DMS114 treated with DMSO at 0.1 percent for 48 hours (cell line): ENCODE measurements around the gene CEP57.
"Not testable (repeated sequence)": the region's sequence is repeated elsewhere in the genome, so short reads cannot be mapped to it uniquely, and the experiment has no call there.

Source experiments
- DNase-seq: peaks from one replicate; lab custom pipeline; 2025; ENCODE audit not compliant: unreplicated experiment; lab: John Stamatoyannopoulos, UW

The CEP57 gene

DNA sequence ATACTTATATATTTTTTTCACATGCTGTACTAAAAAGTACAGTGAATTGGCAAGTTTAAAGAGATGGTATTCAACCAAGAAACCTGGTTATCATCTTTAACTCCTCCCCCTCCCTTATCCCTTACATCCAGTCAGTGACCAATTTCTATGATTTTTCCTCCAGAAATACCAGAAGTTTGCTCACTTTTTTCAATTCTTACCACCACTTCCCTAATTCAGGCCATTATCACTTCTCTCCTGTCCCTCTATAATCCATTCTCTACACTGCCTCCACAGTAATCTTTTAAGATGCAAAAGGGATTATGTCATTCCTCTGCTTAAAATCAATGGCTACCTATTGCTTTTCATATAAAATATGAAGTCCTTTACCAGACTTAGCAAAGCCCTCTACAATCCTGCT lies 62.8 kb downstream of the CEP57 start:
- DNase-seq = no peak

DNA sequence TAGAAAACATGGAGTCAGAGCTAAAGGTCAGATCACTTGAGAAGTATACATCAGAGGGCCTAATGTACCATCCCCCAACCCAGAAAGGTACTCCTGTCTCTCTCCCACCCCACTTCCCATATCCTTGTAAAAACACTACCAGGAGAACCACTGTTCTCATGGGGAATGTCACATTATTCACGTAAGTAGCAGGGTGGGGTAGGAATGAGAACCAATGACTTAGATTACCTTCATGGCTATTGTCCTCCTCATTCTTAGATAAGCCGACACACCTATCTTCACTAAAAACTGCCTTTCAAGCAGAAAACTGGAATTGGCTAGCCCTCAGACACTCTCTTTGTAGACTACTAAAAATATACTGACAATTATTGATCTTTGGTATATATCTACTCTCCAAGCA lies 63.6 kb downstream of the CEP57 start:
- DNase-seq = no peak

DNA sequence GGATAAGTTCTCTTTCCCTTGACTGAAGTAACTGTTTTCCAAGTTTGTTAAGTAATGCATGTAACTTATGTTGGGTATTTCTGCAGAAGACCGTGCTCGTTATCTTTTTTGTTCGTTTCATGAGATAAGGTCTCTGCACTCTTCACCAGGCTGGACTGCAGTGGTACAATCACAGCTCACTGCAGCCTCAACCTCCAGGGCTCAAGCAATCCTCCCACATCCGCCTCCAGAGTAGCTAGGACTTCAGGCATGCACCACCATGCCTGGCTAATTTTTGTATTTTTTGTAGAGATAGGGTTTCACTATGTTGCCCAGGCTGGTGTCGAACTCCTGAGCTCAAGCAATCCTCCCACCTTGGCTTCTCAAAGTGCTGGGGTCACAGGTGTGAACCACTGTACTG lies 64.1 kb downstream of the CEP57 start:
- not testable (repeated sequence) for DNase-seq

DNA sequence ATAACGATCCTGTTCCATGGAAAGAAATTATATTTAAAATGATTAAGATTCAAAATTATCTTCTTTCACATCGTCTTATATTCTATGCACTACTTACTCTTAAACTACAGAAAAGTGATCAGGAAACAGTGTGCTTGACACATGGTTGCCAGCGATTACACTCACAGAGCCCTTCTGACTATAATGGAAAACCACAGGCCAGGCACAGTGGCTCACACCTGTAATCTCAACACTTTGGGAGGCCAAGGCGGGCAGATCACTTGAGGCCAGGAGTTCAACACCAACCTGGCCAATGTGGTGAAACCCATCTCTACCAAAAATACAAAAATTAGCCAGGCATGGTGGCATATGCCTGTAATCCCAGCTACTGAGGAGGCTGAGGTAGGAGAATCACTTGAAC lies 69.7 kb downstream of the CEP57 start:
- DNase-seq = not testable (repeated sequence)

DNA sequence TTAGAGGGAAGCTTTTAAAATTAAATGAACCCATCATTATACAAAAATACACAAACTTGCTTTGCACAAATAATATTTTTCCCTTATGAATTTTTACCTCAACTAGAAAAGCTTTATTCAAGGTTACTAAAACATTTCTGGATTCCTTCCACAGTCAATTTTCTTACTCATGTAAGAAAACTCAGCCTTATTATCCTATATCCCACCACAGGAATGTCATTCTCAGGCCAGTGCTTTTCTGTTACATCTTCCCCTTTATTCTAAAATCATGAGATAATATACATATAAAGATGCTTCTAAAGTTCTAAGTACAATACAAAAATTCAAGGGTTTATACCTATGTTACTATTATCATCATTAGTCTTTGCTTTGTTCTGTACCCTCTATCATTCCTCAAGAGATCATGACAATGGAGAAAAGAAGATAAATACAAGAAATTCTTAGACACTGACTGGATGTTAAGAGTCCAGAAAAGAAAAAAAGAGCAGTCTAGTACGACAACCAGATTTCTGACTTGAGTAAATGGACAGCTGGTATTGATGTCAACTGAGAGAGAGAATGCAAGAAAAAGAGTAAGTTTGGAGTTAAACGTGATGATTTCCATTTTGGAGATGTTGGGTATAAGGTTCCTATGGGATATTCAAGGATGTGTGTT lies 73.3 kb downstream of the CEP57 start:
- DNase-seq = no peak

DNA sequence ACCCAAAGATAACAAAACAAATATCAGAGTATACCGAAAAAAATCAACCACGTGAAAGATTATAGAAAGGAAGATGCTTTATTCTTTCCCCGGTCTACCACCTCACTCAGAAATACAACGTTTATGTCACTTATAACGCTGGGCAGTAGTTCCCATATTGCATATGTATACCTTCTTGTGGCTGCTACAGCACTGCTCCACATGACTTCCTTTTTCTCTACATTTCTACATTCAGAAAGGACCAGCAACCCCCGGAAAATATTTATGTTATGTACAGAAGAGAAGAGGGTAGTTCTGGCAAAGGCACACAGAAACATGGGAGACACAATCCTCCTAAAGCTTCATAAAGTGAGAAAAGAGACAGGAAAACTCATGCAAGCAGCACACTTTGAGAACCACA lies 76.8 kb downstream of the CEP57 start:
- DNase-seq = no peak

DNA sequence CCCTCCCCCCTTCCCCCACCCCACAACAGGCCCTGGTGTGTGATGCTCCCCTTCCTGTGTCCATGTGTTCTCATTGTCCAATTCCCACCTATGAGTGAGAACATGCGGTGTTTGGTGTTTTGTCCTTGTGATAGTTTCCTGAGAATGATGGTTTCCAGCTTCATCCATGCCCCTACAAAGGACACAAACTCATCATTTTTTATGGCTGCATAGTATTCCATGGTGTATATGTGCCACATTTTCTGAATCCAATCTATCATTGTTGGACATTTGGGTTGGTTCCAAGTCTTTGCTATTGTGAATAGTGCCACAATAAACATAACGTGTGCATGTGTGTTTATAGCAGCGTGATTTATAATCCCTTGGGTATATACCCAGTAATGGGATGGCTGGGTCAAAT lies 80.6 kb downstream of the CEP57 start:
- DNase-seq = not testable (repeated sequence)

DNA sequence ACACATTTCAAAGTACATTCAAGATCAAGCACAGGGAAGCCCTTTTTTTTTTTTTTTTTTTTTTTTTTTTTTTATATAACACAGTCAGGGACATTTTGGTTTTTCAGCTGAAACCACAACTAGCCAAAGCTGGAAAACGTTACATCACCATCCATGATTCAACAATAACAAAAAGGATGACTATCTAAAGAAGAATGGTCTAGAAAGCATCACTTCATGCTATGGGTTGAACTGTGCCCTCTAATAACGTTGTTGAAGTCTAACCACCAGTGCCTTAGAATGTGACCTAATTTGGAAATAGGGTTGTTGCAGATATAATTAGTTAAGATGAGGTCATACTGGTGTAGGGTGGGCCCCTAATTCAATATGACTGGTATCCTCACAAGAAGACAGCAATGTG lies 87.0 kb downstream of the CEP57 start:
- no peak for DNase-seq
